Measurements from ENCODE around the gene HSD17B14.

- TF ChIP-seq CTCF (conservative IDR thresholded peaks at IDR 0.05): no peak
- TF ChIP-seq ZFX (IDR thresholded peaks at IDR 0.05): no peak
Measured at GRCh38 chr19:48830088-48830487, 6.2 kb downstream of the HSD17B14 start.

All from C4-2B (cell line).